DOHH2 (cell line): ENCODE data around the gene PNMA1.

Experiments
- H3F3A ChIP-seq: fragments of 200-600 bp; sonication (generic), shearing (Covaris generic); 2 replicates; pipeline ENCODE4 v1.6.0; 2016; ENCODE audit warnings: antibody characterized with exemption, mild to moderate bottlenecking; ENCODE audit not compliant: control insufficient read depth, insufficient read depth
- H3K27ac ChIP-seq: fragments of 200-600 bp; sonication (generic); 2 replicates; pipeline ENCODE4 v1.5.1; 2014; ENCODE audit warnings: low read depth, mild to moderate bottlenecking, low read length, moderate library complexity
- H3K27me3 ChIP-seq: fragments of 200-600 bp; sonication (generic); 2 replicates; pipeline ENCODE4 v1.6.1; 2014; ENCODE audit warnings: mild to moderate bottlenecking, low read length, mixed read lengths; ENCODE audit not compliant: control insufficient read depth
- H3K36me3 ChIP-seq: fragments of 200-600 bp; sonication (generic); 2 replicates; pipeline ENCODE4 v1.6.1; 2014; ENCODE audit warnings: mild to moderate bottlenecking, low read length, moderate library complexity, mixed read lengths; ENCODE audit not compliant: control insufficient read depth
- H3K4me1 ChIP-seq: fragments of 200-600 bp; sonication (generic); 2 replicates; pipeline ENCODE4 v1.6.1; 2014; ENCODE audit warnings: mild to moderate bottlenecking, low read length, mixed read lengths; ENCODE audit not compliant: control insufficient read depth
- H3K4me2 ChIP-seq: fragments of 200-600 bp; sonication (generic); 2 replicates; pipeline ENCODE4 v1.6.0; 2014; ENCODE audit warnings: mild to moderate bottlenecking, low read length, moderate library complexity
- H3K4me3 ChIP-seq: fragments of 200-600 bp; sonication (generic); 2 replicates; pipeline ENCODE4 v1.5.1; 2014; ENCODE audit warnings: mild to moderate bottlenecking, low read length, mixed read lengths
- H3K79me2 ChIP-seq: fragments of 200-600 bp; sonication (generic); 2 replicates; pipeline ENCODE4 v1.6.1; 2014; ENCODE audit warnings: mild to moderate bottlenecking, low read length, mixed read lengths; ENCODE audit not compliant: control insufficient read depth
- H3K9me2 ChIP-seq: fragments of 200-600 bp; sonication (generic); replicated peaks from 2 replicates; pipeline ENCODE4 v1.6.1; 2014; ENCODE audit warnings: mild to moderate bottlenecking, low read length, mixed read lengths; ENCODE audit not compliant: control insufficient read depth
- H3K9me3 ChIP-seq: fragments of 200-600 bp; sonication (generic); 2 replicates; pipeline ENCODE4 v1.6.1; 2014; ENCODE audit warnings: antibody characterized with exemption, low read length, mixed read lengths; ENCODE audit not compliant: control insufficient read depth, insufficient read depth
- H4K20me1 ChIP-seq: fragments of 200-600 bp; sonication (generic); 2 replicates; pipeline ENCODE4 v1.6.0; 2014; ENCODE audit warnings: low read depth, mild to moderate bottlenecking, antibody characterized with exemption, low read length, moderate library complexity; ENCODE audit not compliant: control insufficient read depth, insufficient read depth
- CTCF ChIP-seq: fragments of 200-600 bp; sonication (generic); IDR thresholded peaks from one replicate; pipeline ENCODE4 v1.5.1; 2014; ENCODE audit warnings: antibody characterized with exemption, mild to moderate bottlenecking, low read depth, low read length; ENCODE audit not compliant: poor library complexity, severe bottlenecking
- EZH2phosphoT487 ChIP-seq: fragments of 200-600 bp; sonication (generic); IDR thresholded peaks from 2 replicates; pipeline ENCODE4 v1.6.1; 2017; ENCODE audit warnings: borderline replicate concordance, mild to moderate bottlenecking, antibody characterized with exemption, low read length, moderate library complexity, mixed read lengths

Gene PNMA1

GRCh38 chr14:73759183-73759713 is 45.1 kb upstream of the PNMA1 start:
- peaks cover 79% of the 10 kb centered on the region for H3K4me1 ChIP-seq
- H4K20me1 ChIP-seq: no peaks in the 10 kb centered on the region

DNA sequence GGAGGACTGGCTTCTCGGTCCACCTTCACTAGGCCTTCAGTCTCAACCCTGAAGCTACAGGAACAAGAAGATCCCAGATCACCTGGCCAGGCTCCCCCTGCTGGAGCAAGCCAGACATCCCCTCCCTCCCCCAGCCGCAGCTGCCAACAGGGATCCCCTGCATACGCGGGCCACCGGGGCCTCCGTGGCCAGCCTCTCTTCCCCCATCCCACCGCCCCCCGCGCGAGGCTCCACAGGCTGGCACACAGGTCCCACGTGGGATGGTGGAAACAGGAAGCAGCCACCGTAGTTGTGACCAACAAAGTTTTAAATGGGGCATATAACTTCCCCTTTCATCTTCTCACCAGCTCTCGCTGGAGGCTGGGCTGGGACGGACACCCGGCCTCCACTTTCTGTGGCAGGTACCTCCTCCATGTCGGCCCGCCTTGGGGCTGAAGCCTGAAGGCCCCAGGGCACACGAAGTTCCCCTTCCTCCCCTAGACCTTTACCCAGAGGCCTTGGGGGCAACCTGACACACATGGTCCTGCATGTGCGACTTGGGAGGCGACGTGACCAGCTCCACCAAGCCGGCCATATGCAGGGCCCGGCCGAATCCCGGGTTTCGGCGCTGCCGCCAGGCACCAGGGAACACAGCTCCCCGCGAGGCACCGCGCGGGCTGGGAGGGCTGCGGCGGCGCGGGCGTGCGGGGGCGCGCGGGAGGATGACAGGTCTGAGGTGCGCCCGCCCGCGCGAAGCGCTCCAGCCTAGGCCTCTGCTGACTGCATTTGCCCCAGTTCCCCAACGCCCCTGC is 44.4 kb upstream of the PNMA1 start:
- peak; percentile 80 for TF ChIP-seq CTCF
- TF ChIP-seq EZH2phosphoT487: no peak
- Histone ChIP-seq H3F3A (peaks cover 61% of the 10 kb centered on the region), H3K27ac (peak overlapping the region; percentile 97), H3K4me3 (peak overlapping the region; percentile 83), H3K79me2 (peaks cover 96% of the 10 kb centered on the region), H3K27me3 (no peaks in the 10 kb centered on the region), H3K9me3 (no peaks in the 10 kb centered on the region), H4K20me1 (peaks cover 3% of the 10 kb centered on the region; the same call in 1 of the 2 replicates), H3K9me2 (no peaks in the 10 kb centered on the region), H3K4me2 (peak overlapping the region; percentile 93), H3K4me1 (peaks cover 79% of the 10 kb centered on the region), H3K36me3 (peaks cover 52% of the 10 kb centered on the region)

More at GRCh38 chr14:73759183-73759713, 45.1 kb upstream of the PNMA1 start:
- H3K4me3 ChIP-seq: peak overlapping the region; percentile 83
- H3K4me2 ChIP-seq: peak overlapping the region; percentile 98
- TF ChIP-seq CTCF (no peak), EZH2phosphoT487 (no peak)
- H3K9me3 ChIP-seq: no peaks in the 10 kb centered on the region
- H3K27ac ChIP-seq: peak overlapping the region; percentile 97
- peaks cover 63% of the 10 kb centered on the region for H3F3A ChIP-seq
- H3K36me3 ChIP-seq: peaks cover 49% of the 10 kb centered on the region
- H3K9me2 ChIP-seq: no peaks in the 10 kb centered on the region
- H3K27me3 ChIP-seq: no peaks in the 10 kb centered on the region
- peaks cover 96% of the 10 kb centered on the region for H3K79me2 ChIP-seq

- no peaks in the 10 kb centered on the region for H3K9me2 ChIP-seq
- peak overlapping the region; percentile 83 for H3K4me3 ChIP-seq
- H4K20me1 ChIP-seq: peaks cover 9% of the 10 kb centered on the region; the same call in 1 of the 2 replicates
- peaks cover 61% of the 10 kb centered on the region for H3F3A ChIP-seq
- H3K36me3 ChIP-seq: peaks cover 58% of the 10 kb centered on the region
- H3K27me3 ChIP-seq: no peaks in the 10 kb centered on the region
- H3K27ac ChIP-seq: peak overlapping the region; percentile 97
- peaks cover 79% of the 10 kb centered on the region for H3K4me1 ChIP-seq
- TF ChIP-seq EZH2phosphoT487 (no peak), CTCF (no peak)
- peak overlapping the region; percentile 93 for H3K4me2 ChIP-seq
- no peaks in the 10 kb centered on the region for H3K9me3 ChIP-seq
- H3K79me2 ChIP-seq: peaks cover 96% of the 10 kb centered on the region
These were observed 43.8 kb upstream of the PNMA1 start for GRCh38 chr14:73757876-73758391.
